Small intestine (tissue), 7 donors: ENCODE data around the gene LRRC28. TPM values are rescaled to one million over a fixed set of nuclear protein-coding genes. Genes with fewer than 3 reads are reported as not detected.

Experiments
- DNase-seq, 2 donors: peaks; one replicate each; pipeline versions ENCODE4 v3.0.0 to v3.0.0-alpha.2; 2013
- FAIRE-seq: peaks from 2 replicates; lab custom pipeline; 2012; peaks lifted over from hg19 to GRCh38; lab: Jason Lieb, UNC
- H3K27ac ChIP-seq, 3 donors: one replicate each; pipeline ENCODE4 v1.5.1; 2013; ENCODE audit warnings: low read length in 2 of 3, mild to moderate bottlenecking in 2 of 3, control low read depth in 1 of 3, inconsistent platforms in 1 of 3, low read depth in 1 of 3, moderate library complexity in 1 of 3
- H3K27me3 ChIP-seq, 3 donors: one replicate each; pipeline ENCODE4 v1.6.1; 2013; ENCODE audit warnings: low read length in 3 of 3, inconsistent platforms in 1 of 3; ENCODE audit not compliant: control insufficient read depth in 3 of 3, insufficient read depth in 3 of 3
- H3K36me3 ChIP-seq, 3 donors: one replicate each; pipeline ENCODE4 v1.6.1; 2013; ENCODE audit warnings: low read length in 3 of 3, inconsistent platforms in 1 of 3, low read depth in 1 of 3, mild to moderate bottlenecking in 1 of 3, moderate library complexity in 1 of 3; ENCODE audit not compliant: control insufficient read depth in 3 of 3, insufficient read depth in 2 of 3
- H3K4me1 ChIP-seq, 3 donors: one replicate each; pipeline ENCODE4 v1.6.1; 2013; ENCODE audit warnings: low read length in 2 of 3, inconsistent platforms in 1 of 3, low read depth in 1 of 3, mild to moderate bottlenecking in 1 of 3, moderate library complexity in 1 of 3; ENCODE audit not compliant: control insufficient read depth in 3 of 3, insufficient read depth in 2 of 3
- H3K4me3 ChIP-seq, 3 donors: one replicate each; pipeline ENCODE4 v1.5.1; 2013; ENCODE audit warnings: low read length in 3 of 3, control low read depth in 1 of 3, inconsistent platforms in 1 of 3, low read depth in 1 of 3, mild to moderate bottlenecking in 1 of 3, moderate library complexity in 1 of 3
- H3K9me3 ChIP-seq, 2 donors: one replicate each; pipeline ENCODE4 v1.6.1; 2013; ENCODE audit warnings: low read depth in 1 of 2, low read length in 1 of 2; ENCODE audit not compliant: control insufficient read depth in 2 of 2, insufficient read depth in 1 of 2
- WGBS, 3 donors: extraction: QIAGEN DNeasy Blood & Tissue Kit; methylation state at CpG; one replicate each; pipeline ENCODE4 v1.1.7; 2013; 5-methylcytosine and 5-hydroxymethylcytosine counted together
- polyA plus RNA-seq, 4 donors: library from polyadenylated mRNA; stranded (reverse) in 3 of 4; unstranded in 1 of 4; fragments of 200-250 nt in 3 of 4; fragments of 120-200 nt in 1 of 4; gene quantifications; one replicate each; pipeline versions ENCODE4 v1.2.1 to v1.2.3, GENCODE V29; 2013
- donor health status: healthy with polysubstance abuse.
- donor health status: control.
- donor health status: control.
- donor health status: Bipolar disorder and iron deficiency.
- donor health status: healthy.

The LRRC28 gene
- polyA plus RNA-seq, 4 donors, result 23.7 to 46.7 (median 36.9) TPM

GRCh38 chr15:99315636-99316035 is 64.4 kb downstream of the LRRC28 start:
- DNase-seq (no peak), FAIRE-seq (no peak)
- Histone ChIP-seq H3K4me1 (no peaks in the 10 kb centered on the region), H3K36me3 (peaks cover 0 to 5% (median 0%) of the 10 kb centered on the region in 3 donors), H3K27me3 (no peaks in the 10 kb centered on the region), H3K4me3 (no peak overlapping the region), H3K9me3 (no peaks in the 10 kb centered on the region), H3K27ac (no peak overlapping the region)
- 98 to 99% (median 99%) methylated on average over 2 of the region's 2 CpGs for WGBS, 3 donors

GRCh38 chr15:99320374-99321215 is 69.3 kb downstream of the LRRC28 start:
- FAIRE-seq, result no peak
- DNase-seq, result no peak

GRCh38 chr15:99321468-99321867 is 70.2 kb downstream of the LRRC28 start:
- Histone ChIP-seq H3K27ac (no peak overlapping the region), H3K4me3 (no peak overlapping the region), H3K27me3 (no peaks in the 10 kb centered on the region), H3K9me3 (no peaks in the 10 kb centered on the region), H3K4me1 (no peaks in the 10 kb centered on the region), H3K36me3 (peaks cover 0 to 1% (median 0%) of the 10 kb centered on the region in 3 donors)
- FAIRE-seq (no peak), DNase-seq (no peak)
- WGBS, 3 donors, result 97 to 100% (median 98%) methylated on average over 1 of the region's 1 CpG

More at GRCh38 chr15:99320374-99321215, 69.3 kb downstream of the LRRC28 start:
- Histone ChIP-seq H3K4me1 (no peaks in the 10 kb centered on the region), H3K27ac (no peak overlapping the region), H3K36me3 (peaks cover 0 to 1% (median 0%) of the 10 kb centered on the region in 3 donors), H3K9me3 (no peaks in the 10 kb centered on the region), H3K27me3 (no peaks in the 10 kb centered on the region), H3K4me3 (no peak overlapping the region)
- WGBS, 3 donors, result 87 to 94% (median 92%) methylated on average over 1 of the region's 1 CpG

- Histone ChIP-seq H3K27ac (no peak overlapping the region), H3K9me3 (no peaks in the 10 kb centered on the region), H3K27me3 (no peaks in the 10 kb centered on the region), H3K4me3 (no peak overlapping the region), H3K36me3 (peaks cover 0 to 1% (median 0%) of the 10 kb centered on the region in 3 donors), H3K4me1 (no peaks in the 10 kb centered on the region)
- FAIRE-seq (no peak), DNase-seq (no peak)
- 83 to 87% (median 86%) methylated on average over 2 of the region's 2 CpGs for WGBS, 3 donors
These were observed 71.5 kb downstream of the LRRC28 start for GRCh38 chr15:99322643-99323405.

GRCh38 chr15:99324082-99324620 is 72.9 kb downstream of the LRRC28 start:
- Histone ChIP-seq H3K9me3 (no peaks in the 10 kb centered on the region), H3K27ac (no peak overlapping the region), H3K36me3 (peaks cover 0 to 1% (median 0%) of the 10 kb centered on the region in 3 donors), H3K4me3 (no peak overlapping the region), H3K4me1 (no peaks in the 10 kb centered on the region), H3K27me3 (no peaks in the 10 kb centered on the region)
- DNase-seq, result no peak
- FAIRE-seq, result no peak
- WGBS, 3 donors, result 63 to 80% (median 73%) methylated on average over 9 of the region's 9 CpGs

- 90 to 97% (median 91%) methylated on average over 1 of the region's 1 CpG for WGBS, 3 donors
- no peak for FAIRE-seq
These were observed 73.4 kb downstream of the LRRC28 start for GRCh38 chr15:99324700-99325099.

GRCh38 chr15:99326235-99326634 is 75.0 kb downstream of the LRRC28 start:
- Histone ChIP-seq H3K9me3 (no peaks in the 10 kb centered on the region), H3K27ac (no peak overlapping the region), H3K4me3 (no peak overlapping the region), H3K27me3 (no peaks in the 10 kb centered on the region), H3K4me1 (no peaks in the 10 kb centered on the region), H3K36me3 (peaks cover 0 to 1% (median 0%) of the 10 kb centered on the region in 3 donors)
- no peak for FAIRE-seq
- DNase-seq, result no peak
- 86 to 94% (median 88%) methylated on average over 1 of the region's 1 CpG for WGBS, 3 donors

More at GRCh38 chr15:99324700-99325099, 73.4 kb downstream of the LRRC28 start:
- Histone ChIP-seq H3K4me3 (no peak overlapping the region), H3K27me3 (no peaks in the 10 kb centered on the region), H3K9me3 (no peaks in the 10 kb centered on the region), H3K27ac (no peak overlapping the region), H3K36me3 (peaks cover 0 to 1% (median 0%) of the 10 kb centered on the region in 3 donors), H3K4me1 (no peaks in the 10 kb centered on the region)
- no peak for DNase-seq
